GM19463 (cell line): Measurements from ENCODE around the gene MED17.

Experiments
- ATAC-seq: cut with Tn5 transposase; IDR thresholded peaks from one replicate; pipeline ENCODE4 v1.9.1; 2021; ENCODE audit warnings: mild to moderate bottlenecking, moderate library complexity; ENCODE audit not compliant: unreplicated experiment

MED17 gene

DNA sequence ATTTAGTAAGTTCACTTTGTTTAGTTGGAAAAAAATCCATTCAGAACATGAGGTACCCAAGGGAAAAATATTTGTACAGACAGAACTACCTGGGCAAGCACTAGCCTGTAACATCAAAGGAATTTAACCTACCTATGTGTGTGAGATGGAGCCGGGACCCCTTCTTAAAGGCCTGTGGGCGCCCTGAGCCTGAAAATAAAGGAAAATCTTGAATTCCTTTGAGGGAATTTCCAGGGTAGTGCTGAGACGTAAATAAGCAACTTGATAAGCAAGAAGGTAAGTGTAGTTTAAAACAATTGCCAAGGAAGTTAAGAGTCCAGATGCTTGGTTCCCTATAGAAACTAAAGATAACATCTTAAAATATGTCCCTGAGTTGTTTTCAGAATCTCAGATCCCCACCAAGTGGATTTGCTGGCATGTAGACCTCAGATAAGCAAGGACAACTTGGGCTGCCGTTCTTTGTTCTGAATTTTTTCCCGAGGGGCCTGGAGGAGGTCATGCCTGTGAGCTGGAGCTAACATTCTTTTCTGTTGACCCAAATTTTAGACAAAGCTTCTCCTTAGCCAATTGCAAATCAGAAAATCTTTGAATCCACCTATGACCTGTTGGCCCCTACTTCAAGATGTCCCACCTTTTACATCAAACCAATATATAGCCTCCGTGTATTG is 31.0 kb downstream of the MED17 start:
- no peak for ATAC-seq

DNA sequence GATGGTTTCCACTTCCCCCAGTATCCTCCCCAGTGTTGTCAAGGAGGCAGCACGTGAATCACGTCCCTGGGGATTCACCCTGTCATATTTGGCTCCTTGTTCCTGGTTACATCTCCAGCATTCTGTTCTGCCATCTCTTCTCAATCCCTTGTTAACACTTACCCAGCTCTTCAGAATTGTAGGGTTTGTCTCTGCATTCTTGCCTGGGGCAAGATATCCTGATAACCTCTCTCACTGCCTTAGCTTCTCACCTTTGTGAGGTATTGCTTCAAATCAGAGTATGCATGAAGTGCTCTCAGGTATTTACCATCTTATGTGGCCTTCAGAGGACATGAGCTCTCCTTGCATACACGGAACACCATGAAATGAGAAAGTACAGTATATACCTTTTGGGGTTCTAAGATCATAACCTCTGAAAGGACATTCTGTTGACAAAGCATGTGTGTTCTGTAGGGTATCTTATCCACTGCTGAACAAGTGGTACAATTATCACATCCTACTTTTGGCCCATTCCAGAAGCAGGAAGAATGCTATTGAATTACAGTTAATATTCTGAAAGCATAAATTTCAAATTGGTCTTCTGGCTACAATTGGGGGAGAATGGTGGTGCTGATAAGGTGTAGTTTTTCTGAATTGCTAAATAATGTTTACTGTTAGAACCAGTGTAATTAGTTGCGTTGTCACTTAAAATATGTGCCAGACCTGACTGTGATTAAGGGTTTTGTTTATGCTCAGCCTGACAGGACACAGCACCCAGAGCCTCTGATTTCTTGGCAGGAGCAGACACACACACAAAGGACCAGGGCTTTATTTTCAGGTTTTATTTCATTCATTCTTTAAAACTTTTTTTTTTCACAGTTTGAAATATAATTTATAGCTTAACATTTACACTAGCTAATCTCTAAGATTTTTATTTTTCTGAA is 33.6 kb downstream of the MED17 start:
- no peak for ATAC-seq

DNA sequence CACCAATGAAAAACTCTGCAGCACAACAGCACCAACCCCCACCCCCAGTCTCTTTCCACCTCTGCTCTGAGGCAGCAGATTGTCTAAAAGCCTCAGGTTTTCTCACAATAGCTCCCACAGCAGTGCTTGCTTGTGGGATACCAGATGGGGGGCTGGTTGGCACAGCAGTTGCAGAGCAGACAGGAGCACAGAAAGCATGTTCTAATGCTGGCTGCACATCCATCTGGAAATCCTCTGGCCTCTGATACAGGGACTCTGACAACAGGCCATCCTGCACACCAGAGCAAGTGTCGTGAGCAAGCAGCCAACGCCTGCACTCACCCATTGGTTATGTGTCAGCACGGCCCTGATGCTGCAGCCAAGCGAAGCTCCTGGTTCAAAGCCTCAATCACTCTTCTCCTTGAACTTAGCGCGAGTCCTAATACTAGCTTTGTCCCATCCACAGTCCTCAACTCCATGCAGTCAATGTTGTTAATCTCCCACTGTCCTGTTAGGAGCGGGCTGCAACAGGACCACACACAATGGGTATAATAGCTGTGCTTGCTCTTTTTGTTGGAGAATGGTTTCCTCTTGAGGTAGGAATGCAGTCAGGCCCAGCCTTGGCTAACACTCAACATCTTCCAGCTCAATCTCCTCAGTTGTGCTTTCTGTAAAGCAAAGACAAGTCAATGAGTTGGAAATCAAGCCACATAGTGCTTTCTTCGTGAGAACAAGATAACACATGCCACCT is 36.0 kb downstream of the MED17 start:
- ATAC-seq: no peak

DNA sequence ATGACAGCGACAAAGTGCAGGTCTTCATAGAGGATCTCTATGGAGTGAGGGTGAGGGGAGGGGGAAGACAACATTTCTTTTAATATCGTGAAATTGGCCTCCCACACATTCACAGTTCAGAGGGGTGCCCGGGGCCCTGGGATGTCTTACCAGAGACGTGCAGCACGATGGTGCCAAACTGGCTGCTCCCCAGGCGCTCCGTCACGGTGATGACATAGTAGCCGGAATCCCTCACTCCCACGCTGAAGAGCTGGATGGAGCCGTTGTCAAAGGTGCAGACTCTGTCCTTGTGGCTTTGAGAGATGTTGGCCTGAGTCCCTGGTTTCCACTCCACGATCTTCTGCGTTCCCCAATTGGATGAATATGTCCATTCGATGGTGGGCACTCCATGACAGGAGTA is 36.8 kb downstream of the MED17 start:
- ATAC-seq: no peak

DNA sequence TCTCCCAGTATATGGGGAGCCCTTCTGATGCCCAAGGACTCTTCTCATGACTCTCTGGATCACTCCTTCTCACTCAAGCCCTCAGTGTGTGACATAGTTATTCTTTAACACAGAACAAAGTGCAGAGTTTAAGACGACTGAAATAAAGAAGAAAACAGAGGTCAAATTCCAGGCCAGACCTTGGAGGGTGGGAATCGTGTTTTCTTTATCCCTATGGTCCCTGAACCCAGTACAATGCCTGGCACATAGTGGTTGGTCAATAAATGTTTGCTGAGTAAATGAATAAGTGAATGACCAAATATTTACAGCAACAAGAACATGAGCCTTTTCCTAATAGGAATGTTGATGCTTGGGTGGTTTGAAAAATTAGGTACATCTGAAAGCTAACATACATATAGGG is 37.5 kb downstream of the MED17 start:
- no peak for ATAC-seq

DNA sequence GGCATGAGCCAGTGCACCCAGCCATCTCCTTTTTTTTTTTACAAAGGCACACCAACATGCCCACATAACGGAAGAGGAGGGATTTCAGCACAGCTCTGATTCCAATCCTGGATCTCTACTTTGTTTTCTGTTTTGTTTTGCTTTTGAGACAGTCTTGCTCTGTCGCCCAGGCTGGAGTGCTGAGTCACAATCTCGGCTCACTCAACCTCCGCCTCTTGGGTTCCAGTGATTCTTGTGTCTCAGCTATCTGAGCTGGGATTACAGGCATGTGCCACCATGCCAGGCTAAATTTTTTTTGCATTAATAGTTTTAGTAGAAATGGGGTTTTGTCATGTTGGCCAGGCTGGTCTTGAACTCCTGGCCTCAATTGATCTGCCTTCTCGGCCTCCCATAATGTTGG is 38.3 kb downstream of the MED17 start:
- no peak for ATAC-seq

DNA sequence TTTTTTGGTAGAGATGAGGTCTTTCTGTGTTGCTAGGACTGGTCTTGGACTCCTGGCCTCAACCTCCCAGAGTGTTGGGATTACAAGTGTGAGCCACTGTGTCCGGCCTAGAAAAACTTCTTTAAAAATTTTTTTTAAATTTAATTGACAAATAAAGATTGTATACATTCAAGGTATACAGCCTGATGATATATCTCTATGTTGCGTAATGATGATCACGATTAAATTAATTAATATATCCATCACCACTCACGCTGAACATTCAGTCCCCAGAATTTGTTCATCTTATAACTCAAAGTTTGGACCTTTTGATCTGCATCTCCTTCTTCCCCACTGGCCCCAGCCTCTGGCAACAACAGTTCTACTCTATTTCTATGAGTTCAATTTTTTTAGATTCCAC is 39.1 kb downstream of the MED17 start:
- no peak for ATAC-seq

DNA sequence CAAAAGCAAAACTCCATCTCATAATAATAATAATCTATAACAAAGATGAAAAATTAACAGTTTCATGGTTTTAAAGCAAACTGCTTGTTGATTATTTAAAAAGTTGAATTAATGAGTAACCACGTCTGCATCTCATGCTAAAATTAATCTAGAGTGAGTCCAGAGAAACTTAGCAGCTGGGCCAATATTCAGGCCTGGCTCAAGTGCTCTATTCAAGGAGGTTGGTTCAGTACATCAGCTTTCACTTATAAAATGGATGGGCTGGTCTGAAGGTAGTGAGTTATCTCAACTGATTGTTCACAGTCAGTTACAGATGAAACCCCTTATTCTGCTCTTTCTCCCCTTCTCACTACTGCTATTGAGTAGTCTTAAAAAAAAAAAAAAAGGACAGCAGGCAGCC is 43.3 kb downstream of the MED17 start:
- no peak for ATAC-seq

DNA sequence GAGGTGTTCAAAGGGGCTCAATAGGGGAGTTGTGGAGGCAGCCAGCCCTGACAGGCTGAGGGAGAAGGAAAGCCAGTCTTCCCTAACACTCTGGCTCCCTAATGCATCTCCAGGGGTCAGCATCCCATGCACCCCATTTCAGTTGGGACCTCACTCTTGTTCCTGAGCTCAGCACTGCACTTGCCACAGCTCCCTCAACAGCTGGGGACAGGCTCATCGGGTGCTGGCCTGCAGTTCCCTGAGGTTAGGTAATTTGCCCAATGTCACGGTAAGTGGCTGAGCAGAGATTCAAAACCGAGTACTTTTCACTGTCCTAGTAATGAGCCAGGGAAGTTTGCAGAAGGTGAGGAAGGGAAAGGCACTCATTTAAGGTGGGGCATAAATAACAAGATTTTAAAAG is 45.5 kb downstream of the MED17 start:
- ATAC-seq: no peak

DNA sequence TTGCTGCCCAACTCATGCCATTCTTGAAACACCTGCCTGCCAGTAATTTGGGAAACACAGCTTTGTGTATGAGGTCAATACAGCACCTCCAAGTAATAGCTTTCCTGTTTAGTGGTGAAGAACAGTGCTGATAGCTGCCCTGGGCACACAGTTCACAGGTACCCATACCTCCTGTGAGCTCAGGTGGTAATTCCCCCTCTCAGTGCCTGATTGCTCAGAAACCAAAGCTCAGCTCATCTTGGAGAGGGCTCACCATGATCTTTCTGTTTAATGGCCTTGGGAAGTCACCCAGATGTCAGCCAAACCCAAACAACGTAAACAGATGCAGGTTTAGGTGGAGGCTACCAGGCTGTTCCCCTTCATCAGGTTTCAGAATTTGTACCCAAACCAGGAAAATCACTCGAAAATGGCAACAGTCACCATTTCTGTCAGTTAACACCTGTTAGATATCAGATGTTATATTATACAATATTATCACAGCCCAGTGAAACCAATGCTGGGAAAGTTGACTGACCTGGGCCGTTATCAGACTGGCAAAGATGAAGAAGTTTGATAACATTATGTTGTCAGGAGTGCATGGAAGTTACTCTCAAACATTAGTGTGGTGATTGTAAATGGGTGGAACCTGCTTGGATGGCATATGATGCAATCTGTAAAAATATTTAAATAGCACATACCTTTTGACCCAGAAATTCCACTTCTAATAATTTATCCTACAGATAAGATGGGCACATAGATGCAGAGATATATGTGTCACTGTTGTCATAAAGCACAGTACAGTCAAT is 47.5 kb downstream of the MED17 start:
- ATAC-seq: no peak

DNA sequence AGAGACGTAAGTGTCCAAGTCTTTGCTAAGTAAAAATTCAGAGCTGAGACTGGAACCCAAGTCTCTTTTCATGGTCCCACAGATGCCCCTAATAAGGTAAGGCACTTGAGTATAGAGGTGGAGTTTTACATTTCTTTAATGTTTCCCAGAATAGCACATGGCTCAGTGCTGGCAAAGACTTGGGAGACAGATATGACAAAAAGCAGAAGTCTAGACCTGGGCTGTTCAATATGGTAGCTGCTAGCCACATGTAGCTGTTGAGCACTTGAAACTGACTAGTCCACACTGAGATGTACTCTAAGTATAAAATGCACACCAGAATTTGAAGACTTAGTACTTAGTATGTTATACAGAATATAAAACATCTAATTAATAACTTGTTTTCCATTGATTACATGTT is 48.7 kb downstream of the MED17 start:
- ATAC-seq: no peak

DNA sequence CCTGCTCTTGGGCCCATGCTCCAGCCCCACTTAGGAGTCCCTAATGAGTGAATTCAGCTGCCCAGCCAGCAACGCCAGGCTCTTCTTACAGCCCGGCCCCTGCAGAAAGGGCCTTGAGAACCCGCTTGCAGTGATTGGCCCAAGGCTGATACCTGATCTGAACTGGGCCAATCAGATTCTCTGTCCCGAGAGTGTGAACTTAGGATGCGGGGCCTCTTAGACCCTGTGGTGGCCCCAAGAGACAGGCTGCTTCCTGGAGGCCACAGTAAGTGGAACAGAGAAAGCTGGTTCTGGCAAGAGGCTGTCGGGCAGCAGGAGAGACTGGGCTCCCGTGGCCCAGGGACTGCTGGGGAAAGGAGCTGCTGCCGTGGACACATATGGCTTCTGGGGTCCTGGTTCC is 54.9 kb downstream of the MED17 start:
- no peak for ATAC-seq

DNA sequence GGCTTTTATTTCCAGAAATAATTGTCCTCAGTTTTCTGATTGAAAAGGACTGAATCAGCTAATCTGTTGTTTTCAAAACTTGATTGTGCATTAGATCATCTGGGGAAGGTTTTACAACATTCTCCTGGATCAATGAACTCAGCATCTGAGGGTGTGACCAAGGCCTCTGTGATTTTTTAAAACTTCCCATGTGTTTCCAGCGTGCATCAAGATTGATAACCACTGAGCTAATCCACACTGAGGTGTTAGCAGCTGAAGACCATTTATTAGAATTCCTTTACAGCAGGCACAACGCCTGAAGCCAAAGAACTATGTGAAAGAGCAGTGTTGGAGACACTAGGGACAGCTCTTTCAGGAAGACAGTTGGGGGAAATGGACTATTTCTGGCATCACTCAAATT is 56.1 kb downstream of the MED17 start:
- no peak for ATAC-seq

DNA sequence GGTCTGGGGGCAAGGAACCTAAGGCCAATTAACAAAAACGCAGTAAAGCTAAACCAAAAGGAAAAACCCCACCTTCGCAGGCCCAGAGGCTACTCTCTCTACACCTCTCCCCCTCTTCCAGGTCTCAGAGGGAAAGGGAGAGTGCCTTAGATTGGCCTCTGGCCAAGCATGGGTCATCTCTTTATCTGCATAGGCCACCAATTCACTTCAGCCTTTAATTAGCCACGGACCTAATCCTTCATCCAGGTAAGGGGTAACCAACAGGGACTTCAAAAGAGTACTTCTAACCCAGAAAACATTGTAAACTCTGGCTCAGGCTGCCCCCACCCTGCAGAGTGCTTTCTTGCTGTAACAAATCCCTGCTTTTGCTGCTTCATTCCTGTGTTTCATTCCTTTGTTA is 56.9 kb downstream of the MED17 start:
- ATAC-seq: no peak

DNA sequence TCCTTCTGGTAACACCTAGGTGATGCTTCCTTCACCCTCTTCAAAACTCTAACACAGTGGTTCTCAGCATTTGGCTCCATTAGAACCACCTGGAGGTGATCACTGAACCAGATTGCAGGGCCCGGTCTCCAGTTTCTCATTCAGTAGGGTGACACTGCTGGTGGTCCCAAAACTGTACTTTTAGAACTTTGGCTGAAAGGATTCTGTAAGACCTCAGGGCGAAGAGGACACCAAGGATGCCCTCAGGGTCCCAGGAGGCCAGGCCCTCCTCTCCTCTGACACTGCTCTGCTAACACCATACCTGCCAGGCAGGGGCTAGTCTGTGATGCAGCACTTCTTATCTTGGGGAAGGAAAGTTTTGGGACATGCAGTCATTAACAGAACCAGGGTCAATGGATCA is 57.4 kb downstream of the MED17 start:
- ATAC-seq: no peak

DNA sequence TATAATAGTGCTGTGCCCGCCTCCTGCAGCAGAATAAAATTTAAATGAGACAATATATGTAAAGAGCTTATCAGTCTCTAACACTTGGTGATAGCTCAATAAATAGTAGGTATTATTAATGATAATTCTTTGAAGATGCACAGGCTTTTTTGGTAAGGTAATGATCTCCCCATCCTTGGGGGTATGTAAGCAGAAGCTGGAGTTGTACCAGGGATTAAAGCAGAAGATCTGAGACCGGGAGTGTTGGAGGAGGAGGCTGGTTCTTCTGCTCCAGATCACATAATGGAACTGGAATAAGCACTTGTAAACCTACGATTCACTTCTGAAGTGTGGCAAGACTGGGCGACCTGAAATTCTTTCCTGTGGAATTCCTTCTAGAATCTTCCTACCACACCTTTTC is 58.0 kb downstream of the MED17 start:
- ATAC-seq: no peak

DNA sequence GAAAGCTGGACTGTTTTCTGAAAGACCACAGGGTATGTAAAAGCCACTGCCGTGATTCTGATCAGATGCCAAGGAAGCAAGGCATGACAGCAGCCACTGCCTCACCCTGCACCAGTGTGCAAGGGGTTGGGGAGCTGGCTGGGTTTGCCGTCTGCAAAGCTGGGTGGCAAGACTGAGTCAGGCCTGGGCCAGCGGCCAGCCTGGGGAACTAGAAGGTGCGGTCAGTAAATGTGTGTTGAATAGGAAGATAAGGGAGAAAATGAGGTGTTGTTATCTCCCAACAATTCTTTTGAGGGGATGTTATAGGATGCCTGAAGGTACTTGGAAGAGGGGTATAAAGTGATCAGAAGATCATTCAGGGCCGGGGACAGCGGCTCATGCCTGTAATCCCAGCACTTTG is 58.4 kb downstream of the MED17 start:
- ATAC-seq: no peak

DNA sequence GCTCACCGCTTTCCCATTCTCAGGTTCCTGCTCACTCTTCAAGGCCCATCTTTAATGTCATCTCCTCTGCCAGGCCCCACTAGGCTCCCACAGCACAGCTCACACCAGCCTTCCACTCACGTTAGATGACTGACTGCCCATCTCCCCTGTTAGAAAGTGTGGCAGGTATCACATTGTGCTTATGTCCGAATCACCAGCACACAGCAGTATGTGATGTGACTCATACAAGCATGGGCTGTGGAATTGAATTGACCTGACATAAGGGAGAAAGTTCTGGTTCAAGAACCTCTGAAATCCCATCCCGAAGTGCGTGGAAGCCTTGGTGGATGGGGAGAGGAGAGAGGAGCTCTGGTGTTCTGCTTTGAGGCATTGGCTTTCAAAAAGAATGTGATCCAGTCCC is 59.8 kb downstream of the MED17 start:
- ATAC-seq: no peak

DNA sequence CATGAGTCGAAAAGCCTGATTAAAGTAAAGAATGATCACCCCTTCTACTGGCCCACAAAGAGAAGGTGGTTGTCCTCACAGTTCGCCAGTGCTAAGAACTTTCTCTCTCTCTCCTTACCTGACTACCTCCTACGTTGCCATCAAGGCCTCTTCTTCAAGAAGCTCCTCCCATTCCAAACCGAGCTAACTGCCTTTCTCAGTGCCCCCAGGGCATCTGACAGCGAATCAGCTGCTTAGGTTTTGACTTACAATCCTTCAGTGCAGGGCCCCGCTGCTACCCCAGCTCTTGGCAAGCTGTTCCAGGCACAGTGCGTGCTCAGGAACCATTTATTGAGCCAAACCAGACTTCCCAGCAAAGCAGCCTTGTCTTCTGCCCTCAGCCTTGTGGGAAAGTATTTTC is 60.5 kb downstream of the MED17 start:
- ATAC-seq: no peak

DNA sequence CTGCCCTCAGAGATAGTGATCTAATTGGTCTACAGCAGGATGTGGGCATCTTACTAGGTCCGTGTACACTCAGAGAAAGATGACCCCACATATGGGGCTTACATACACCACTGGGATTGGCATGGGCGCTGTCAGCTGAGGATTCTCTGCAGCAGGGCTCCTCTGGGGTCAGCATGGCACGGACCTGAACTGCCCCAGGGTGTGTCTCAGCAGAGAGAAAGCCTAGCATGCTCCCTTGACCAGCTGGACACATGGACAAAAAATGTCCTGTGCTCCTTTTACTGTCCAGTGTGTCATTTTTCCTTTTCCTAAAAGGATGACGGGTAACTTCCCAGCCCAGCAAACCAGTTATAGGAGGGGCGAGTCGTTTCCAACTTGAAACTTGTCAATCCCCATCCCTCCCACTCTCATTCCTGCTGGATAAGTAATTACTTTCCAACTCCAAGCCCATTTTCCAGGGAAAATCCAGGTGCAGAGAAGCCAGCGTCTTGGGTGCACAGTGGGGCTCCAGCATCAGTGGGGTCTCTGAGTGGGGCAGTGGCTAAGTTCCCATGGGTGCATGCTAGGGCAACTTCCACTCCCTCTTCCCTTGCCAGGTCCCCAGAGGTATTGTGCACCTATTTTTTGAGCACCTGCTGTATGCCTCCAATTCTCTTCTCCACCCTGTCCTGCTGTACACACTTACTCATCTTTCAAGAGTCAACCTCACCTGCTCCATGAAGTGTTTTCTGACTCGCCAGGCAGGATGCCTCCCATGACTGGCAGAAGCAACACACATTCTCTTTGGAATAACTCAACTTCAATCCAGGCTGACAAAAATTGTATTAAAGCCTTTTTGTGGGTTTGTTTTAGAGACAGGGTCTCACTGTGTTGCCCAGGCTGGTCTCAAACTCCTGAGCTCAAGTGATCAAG is 61.4 kb downstream of the MED17 start:
- no peak for ATAC-seq
